ENCODE data around the gene ATG16L1.

DNA sequence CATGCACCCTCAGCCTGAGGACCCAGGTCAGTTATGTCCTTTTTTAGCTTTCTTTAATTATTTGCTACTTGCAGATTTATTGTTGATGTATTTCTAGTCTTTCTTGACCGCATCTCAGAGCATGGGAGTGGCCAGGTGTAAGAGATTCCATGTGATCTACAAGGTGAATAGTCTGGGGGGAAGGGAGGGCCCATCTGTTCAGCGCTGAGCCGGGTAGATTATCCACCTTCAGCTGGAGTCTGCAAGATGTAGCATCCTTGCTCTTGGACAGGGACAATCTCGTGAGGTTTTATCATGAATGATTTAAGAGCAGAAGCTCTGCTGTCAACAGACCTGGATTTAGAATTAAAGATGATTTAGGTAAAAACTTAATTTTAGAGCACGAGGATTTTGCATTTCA is 90.8 kb downstream of the ATG16L1 start:
- TF ChIP-seq EP300 (IDR thresholded peaks at IDR 0.05) (no peak), POLR2A (IDR thresholded peaks at IDR 0.05; ENCODE audit: low read depth) (no peak), POLR2AphosphoS5 (IDR thresholded peaks at IDR 0.05) (no peak)
- TF ChIP-seq, protein P1, sequence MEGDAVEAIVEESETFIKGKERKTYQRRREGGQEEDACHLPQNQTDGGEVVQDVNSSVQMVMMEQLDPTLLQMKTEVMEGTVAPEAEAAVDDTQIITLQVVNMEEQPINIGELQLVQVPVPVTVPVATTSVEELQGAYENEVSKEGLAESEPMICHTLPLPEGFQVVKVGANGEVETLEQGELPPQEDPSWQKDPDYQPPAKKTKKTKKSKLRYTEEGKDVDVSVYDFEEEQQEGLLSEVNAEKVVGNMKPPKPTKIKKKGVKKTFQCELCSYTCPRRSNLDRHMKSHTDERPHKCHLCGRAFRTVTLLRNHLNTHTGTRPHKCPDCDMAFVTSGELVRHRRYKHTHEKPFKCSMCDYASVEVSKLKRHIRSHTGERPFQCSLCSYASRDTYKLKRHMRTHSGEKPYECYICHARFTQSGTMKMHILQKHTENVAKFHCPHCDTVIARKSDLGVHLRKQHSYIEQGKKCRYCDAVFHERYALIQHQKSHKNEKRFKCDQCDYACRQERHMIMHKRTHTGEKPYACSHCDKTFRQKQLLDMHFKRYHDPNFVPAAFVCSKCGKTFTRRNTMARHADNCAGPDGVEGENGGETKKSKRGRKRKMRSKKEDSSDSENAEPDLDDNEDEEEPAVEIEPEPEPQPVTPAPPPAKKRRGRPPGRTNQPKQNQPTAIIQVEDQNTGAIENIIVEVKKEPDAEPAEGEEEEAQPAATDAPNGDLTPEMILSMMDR (IDR thresholded peaks at IDR 0.05) = no peak

All from esophagus muscularis mucosa (tissue), 4 donors.